Spinal cord (tissue), 10 donors: ENCODE data around the gene DTX3. TPM values are rescaled to one million over a fixed set of nuclear protein-coding genes. Genes with fewer than 3 reads are reported as not detected.
"Not testable (repeated sequence)": the region's sequence is repeated elsewhere in the genome, so short reads cannot be mapped to it uniquely, and the experiment has no call there.

Experiments used
- DNase-seq, 6 donors: peaks; one replicate each; pipeline versions ENCODE4 v3.0.0 to v3.0.0-alpha.2; 2013 to 2015; ENCODE audit warnings: low spot score in 6 of 6, low read depth in 4 of 6
- H3K27ac ChIP-seq: one replicate; pipeline ENCODE4 v1.5.1; 2013; ENCODE audit warnings: low read depth, low read length, control low read depth
- H3K27me3 ChIP-seq: one replicate; pipeline ENCODE4 v1.6.1; 2013; ENCODE audit warnings: low read length; ENCODE audit not compliant: control insufficient read depth, insufficient read depth
- H3K36me3 ChIP-seq: one replicate; pipeline ENCODE4 v1.6.1; 2013; ENCODE audit warnings: low read length; ENCODE audit not compliant: control insufficient read depth, insufficient read depth
- H3K4me1 ChIP-seq: one replicate; pipeline ENCODE4 v1.6.1; 2013; ENCODE audit warnings: low read length; ENCODE audit not compliant: control insufficient read depth, insufficient read depth
- H3K4me3 ChIP-seq: one replicate; pipeline ENCODE4 v1.5.1; 2013; ENCODE audit warnings: low read depth, low read length, control low read depth
- H3K9me3 ChIP-seq: one replicate; pipeline ENCODE4 v1.6.1; 2013; ENCODE audit warnings: low read length; ENCODE audit not compliant: control insufficient read depth, insufficient read depth
- WGBS: methylation state at CpG from one replicate; pipeline ENCODE4 v1.1.5; 2013; ENCODE audit warnings: missing lambda C conversion rate; ENCODE audit not compliant: insufficient coverage; 5-methylcytosine and 5-hydroxymethylcytosine counted together
- polyA plus RNA-seq, 2 donors: library from polyadenylated mRNA; unstranded; fragments of 120-200 nt; gene quantifications; one replicate each; pipeline ENCODE4 v1.2.1, GENCODE V29; 2013; ENCODE audit not compliant: insufficient read length in 2 of 2
- total RNA-seq, 2 donors: library from RNA; depleted of rRNA in 1 of 2; stranded (reverse); fragments of 120-200 nt in 1 of 2; fragments of >200 nt in 1 of 2; gene quantifications; one replicate each; pipeline versions ENCODE4 v1.2.3 to v1.2.4, GENCODE V29; 2013 to 2014
- donor health status: healthy.

The DTX3 gene
- total and polyA plus RNA-seq, 4 donors, result 36.2 to 162 (median 105) TPM

GRCh38 chr12:57570438-57570837 lies 34.2 kb upstream of the DTX3 start:
- not testable (repeated sequence) for H3K4me3 ChIP-seq, H3K27me3 ChIP-seq, H3K9me3 ChIP-seq, DNase-seq, H3K27ac ChIP-seq, H3K4me1 ChIP-seq
- H3K36me3 ChIP-seq, result peaks cover 87% of the 10 kb centered on the region
- 100% methylated on average over 2 of the region's 13 CpGs for WGBS

- Histone ChIP-seq H3K27me3 (no peaks in the 10 kb centered on the region), H3K9me3 (no peaks in the 10 kb centered on the region), H3K27ac (no peak overlapping the region), H3K36me3 (peaks cover 89% of the 10 kb centered on the region), H3K4me3 (no peak overlapping the region), H3K4me1 (no peaks in the 10 kb centered on the region)
- no peak for DNase-seq
- WGBS, result 98% methylated on average over 12 of the region's 12 CpGs
Observed at GRCh38 chr12:57571926-57572762, 32.5 kb upstream of the DTX3 start.

- 96% methylated on average over 3 of the region's 10 CpGs for WGBS
- Histone ChIP-seq H3K27ac (no peak overlapping the region), H3K4me3 (no peak overlapping the region), H3K27me3 (no peaks in the 10 kb centered on the region), H3K36me3 (peaks cover 88% of the 10 kb centered on the region), H3K9me3 (no peaks in the 10 kb centered on the region), H3K4me1 (no peaks in the 10 kb centered on the region)
- DNase-seq, result no peak
Observed at GRCh38 chr12:57574795-57575194, 29.8 kb upstream of the DTX3 start.

DNA sequence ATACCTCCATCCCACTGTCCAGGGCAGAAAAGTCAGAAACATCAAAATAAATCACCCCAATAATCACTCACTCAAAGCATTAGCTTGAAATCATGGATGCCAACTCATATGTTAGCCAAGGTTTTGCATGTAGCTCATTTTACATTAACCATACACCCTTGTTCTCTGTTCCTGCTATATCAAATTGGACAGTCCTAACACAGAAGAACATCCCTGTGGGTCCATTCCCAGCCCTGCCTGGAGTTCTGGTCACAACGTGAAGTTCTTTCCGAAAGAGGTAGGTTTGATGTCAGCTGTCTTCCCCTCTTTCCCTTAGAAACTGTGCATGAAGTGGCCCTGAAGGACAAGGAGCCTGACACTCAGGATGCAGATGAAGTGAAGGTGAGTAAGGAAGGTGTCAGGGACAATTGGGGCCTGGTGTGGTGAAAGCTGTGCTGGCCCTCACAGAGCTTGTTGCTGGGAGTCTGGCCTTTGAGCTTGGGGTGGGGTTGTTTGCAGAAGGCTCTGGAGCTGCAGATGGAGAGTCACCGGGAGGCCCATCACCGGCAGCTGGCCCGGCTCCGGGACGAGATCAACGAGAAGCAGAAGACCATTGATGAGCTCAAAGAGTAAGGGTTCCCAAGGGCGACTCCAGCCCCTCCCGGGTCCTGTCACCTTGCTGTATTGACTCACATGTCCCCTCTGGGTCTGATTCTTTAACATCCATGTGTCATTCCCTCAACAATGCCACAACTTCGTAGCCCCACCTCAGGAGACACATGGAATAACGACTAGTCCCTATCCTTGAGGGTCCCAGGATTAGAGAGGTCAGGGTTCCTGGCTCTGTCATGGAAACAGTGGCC lies 28.6 kb upstream of the DTX3 start:
- H3K27me3 ChIP-seq, result no peaks in the 10 kb centered on the region
- H3K9me3 ChIP-seq, result no peaks in the 10 kb centered on the region
- 96% methylated on average over 11 of the region's 12 CpGs for WGBS
- DNase-seq, result no peak
- H3K27ac ChIP-seq, result no peak overlapping the region
- no peak overlapping the region for H3K4me3 ChIP-seq
- H3K4me1 ChIP-seq, result no peaks in the 10 kb centered on the region
- H3K36me3 ChIP-seq, result peaks cover 87% of the 10 kb centered on the region

DNA sequence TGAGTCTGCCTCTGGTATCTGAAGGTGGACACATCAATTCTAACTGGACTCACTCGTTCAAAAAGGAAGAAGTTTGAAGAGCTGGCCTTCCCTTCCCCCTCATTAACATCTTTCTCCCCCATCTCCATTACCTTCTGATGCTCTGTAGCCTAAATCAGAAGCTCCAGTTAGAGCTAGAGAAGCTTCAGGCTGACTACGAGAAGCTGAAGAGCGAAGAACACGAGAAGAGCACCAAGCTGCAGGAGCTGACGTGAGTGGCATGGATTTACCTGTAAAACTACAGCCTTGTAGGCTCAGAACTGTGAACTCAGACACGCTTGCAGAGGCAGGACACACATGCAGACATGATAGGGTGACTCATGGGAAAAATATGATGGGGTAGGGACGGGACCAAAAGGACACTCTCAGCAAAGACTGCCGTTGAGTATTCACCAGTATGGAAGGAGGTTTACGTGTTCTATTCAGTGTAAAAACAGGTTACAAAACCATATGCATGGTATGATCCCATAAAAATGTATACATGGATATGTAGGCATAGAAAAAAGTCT lies 27.9 kb upstream of the DTX3 start:
- no peak overlapping the region for H3K4me3 ChIP-seq
- H3K36me3 ChIP-seq, result peaks cover 87% of the 10 kb centered on the region
- H3K9me3 ChIP-seq, result no peaks in the 10 kb centered on the region
- no peaks in the 10 kb centered on the region for H3K4me1 ChIP-seq
- no peak for DNase-seq
- no peaks in the 10 kb centered on the region for H3K27me3 ChIP-seq
- H3K27ac ChIP-seq, result no peak overlapping the region
- WGBS, result 94% methylated on average over 8 of the region's 9 CpGs

GRCh38 chr12:57577981-57578758 lies 26.5 kb upstream of the DTX3 start:
- H3K4me1 ChIP-seq, result no peaks in the 10 kb centered on the region
- H3K27me3 ChIP-seq, result no peaks in the 10 kb centered on the region
- peaks cover 76% of the 10 kb centered on the region for H3K36me3 ChIP-seq
- no peak overlapping the region for H3K4me3 ChIP-seq
- 80% methylated on average over 6 of the region's 12 CpGs for WGBS
- DNase-seq, result no peak
- no peaks in the 10 kb centered on the region for H3K9me3 ChIP-seq
- H3K27ac ChIP-seq, result no peak overlapping the region

DNA sequence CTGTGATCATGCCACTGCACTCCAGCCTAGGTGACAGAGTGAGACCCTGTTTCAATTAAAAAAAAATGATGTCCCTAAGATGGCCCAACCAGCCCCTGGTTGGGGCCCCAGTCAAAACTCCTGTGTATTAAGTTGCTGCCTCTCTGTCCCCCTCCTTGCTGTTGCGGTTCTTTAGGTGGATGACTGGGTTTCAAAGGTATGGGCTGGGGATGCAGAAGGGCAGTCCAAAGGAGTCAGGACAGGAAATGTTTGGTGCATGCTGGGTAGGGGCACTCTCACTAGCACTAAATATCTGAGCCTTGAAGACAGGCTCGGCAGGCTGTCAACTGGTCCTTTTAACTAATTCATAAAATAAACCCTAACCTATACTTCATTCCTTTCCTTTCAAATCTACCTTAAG lies 25.6 kb upstream of the DTX3 start:
- no peaks in the 10 kb centered on the region for H3K4me1 ChIP-seq
- no peaks in the 10 kb centered on the region for H3K27me3 ChIP-seq
- WGBS, result 70% methylated on average over 1 of the region's 2 CpGs
- no peak overlapping the region for H3K27ac ChIP-seq
- no peaks in the 10 kb centered on the region for H3K9me3 ChIP-seq
- no peak for DNase-seq
- H3K36me3 ChIP-seq, result peaks cover 71% of the 10 kb centered on the region
- no peak overlapping the region for H3K4me3 ChIP-seq

- H3K4me3 ChIP-seq, result no peak overlapping the region
- peaks cover 66% of the 10 kb centered on the region for H3K36me3 ChIP-seq
- H3K4me1 ChIP-seq, result no peaks in the 10 kb centered on the region
- DNase-seq, result no peak
- no peak overlapping the region for H3K27ac ChIP-seq
- 90% methylated on average over 3 of the region's 8 CpGs for WGBS
- H3K9me3 ChIP-seq, result no peaks in the 10 kb centered on the region
- H3K27me3 ChIP-seq, result no peaks in the 10 kb centered on the region
Observed at GRCh38 chr12:57579677-57580465, 24.8 kb upstream of the DTX3 start.

DNA sequence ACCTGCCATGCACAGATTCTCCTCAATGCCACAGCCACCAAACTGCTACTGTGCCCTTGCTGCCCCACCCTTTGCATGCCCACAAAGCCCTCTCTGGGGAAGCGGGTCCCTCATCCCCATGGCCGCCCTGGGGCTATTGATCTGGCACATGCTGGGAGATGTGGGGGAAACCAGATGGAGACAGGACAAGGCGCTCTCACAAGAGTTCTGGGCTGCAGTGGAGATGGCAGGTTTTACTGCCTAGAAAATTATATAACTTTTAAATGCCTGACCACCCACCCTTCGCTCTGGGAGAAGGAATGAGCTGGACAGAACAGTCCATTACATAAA lies 24.2 kb upstream of the DTX3 start:
- WGBS, result no CpG with 5 or more reads among the region's 4 CpGs
- Histone ChIP-seq H3K4me3 (no peak overlapping the region), H3K9me3 (no peaks in the 10 kb centered on the region), H3K4me1 (no peaks in the 10 kb centered on the region), H3K27ac (no peak overlapping the region), H3K36me3 (peaks cover 63% of the 10 kb centered on the region), H3K27me3 (no peaks in the 10 kb centered on the region)
- no peak for DNase-seq
